NCI-H82 (cell line): ENCODE results near the gene ADGRV1.
"Not testable (repeated sequence)": the region's sequence is repeated elsewhere in the genome, so short reads cannot be mapped to it uniquely, and the experiment has no call there.

Source experiments
- DNase-seq: peaks from one replicate; lab custom pipeline; 2025; lab: John Stamatoyannopoulos, UW

Gene ADGRV1

GRCh38 chr5:90830058-90830457, 271.5 kb downstream of the ADGRV1 start:
- no peak for DNase-seq

- DNase-seq = no peak
Measured at GRCh38 chr5:90833753-90834152, 275.2 kb downstream of the ADGRV1 start.

- no peak for DNase-seq
Measured at GRCh38 chr5:90834711-90835110, 276.1 kb downstream of the ADGRV1 start.

- no peak for DNase-seq
Measured at GRCh38 chr5:90843443-90843842, 284.8 kb downstream of the ADGRV1 start.

- DNase-seq = no peak
Measured at GRCh38 chr5:90844931-90845330, 286.3 kb downstream of the ADGRV1 start.

GRCh38 chr5:90845723-90846554, 287.3 kb downstream of the ADGRV1 start:
- no peak for DNase-seq

GRCh38 chr5:90847606-90848005, 289.0 kb downstream of the ADGRV1 start:
- not testable (repeated sequence) for DNase-seq

- DNase-seq = no peak
Measured at GRCh38 chr5:90849939-90850338, 291.3 kb downstream of the ADGRV1 start.

GRCh38 chr5:90852531-90852930, 293.9 kb downstream of the ADGRV1 start:
- peak; percentile 3 for DNase-seq

GRCh38 chr5:90853750-90854149, 295.2 kb downstream of the ADGRV1 start:
- no peak for DNase-seq

GRCh38 chr5:90854169-90854568, 295.6 kb downstream of the ADGRV1 start:
- no peak for DNase-seq

GRCh38 chr5:90855296-90856010, 296.9 kb downstream of the ADGRV1 start:
- no peak for DNase-seq

GRCh38 chr5:90861843-90862586, 303.4 kb downstream of the ADGRV1 start:
- DNase-seq = no peak

GRCh38 chr5:90865180-90865579, 306.6 kb downstream of the ADGRV1 start:
- DNase-seq = no peak

GRCh38 chr5:90866333-90866732, 307.7 kb downstream of the ADGRV1 start:
- peak; percentile 38 for DNase-seq

GRCh38 chr5:90866915-90867731, 308.5 kb downstream of the ADGRV1 start:
- no peak for DNase-seq

GRCh38 chr5:90868799-90869198, 310.2 kb downstream of the ADGRV1 start:
- DNase-seq = no peak

GRCh38 chr5:90871391-90871991, 312.9 kb downstream of the ADGRV1 start:
- no peak for DNase-seq

GRCh38 chr5:90873033-90873517, 314.5 kb downstream of the ADGRV1 start:
- no peak for DNase-seq

GRCh38 chr5:90874066-90874465, 315.5 kb downstream of the ADGRV1 start:
- DNase-seq = no peak

GRCh38 chr5:90875456-90875855, 316.9 kb downstream of the ADGRV1 start:
- DNase-seq = no peak
